ENCODE data around the gene NKIRAS1.

GRCh38 chr3:23889950-23890349 lies 26.8 kb downstream of the NKIRAS1 start:
- no peak for TF ChIP-seq CTCF (IDR thresholded peaks at IDR 0.05; ENCODE audit: low read depth, low read length)
- no peak for TF ChIP-seq EZH2phosphoT487 (IDR thresholded peaks at IDR 0.05; ENCODE audit: low read depth)
